ENCODE results near the gene FCGR3A.

The FCGR3A gene

GRCh38 chr1:161499099-161500039 lies 50.2 kb downstream of the FCGR3A start:
- DNase-seq: no peak

DNA sequence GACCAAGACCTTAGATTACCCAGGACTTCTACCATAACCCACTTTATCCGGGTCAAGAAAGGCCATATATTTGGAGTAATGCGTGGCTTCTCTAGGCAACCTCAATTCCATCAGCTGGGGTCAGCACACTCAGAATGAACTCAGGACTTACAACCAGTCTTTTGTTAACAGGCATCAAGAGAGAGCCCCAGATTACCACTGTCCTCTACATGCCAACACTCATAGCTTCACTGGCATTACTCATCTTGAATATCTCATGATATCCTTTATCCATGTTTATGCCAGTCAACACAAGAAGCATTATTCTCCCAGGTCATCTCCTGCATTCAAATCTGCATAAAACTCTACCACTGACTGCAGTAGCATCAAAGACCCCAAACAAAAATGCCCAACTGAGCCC lies 51.0 kb downstream of the FCGR3A start:
- no peak for DNase-seq

DNA sequence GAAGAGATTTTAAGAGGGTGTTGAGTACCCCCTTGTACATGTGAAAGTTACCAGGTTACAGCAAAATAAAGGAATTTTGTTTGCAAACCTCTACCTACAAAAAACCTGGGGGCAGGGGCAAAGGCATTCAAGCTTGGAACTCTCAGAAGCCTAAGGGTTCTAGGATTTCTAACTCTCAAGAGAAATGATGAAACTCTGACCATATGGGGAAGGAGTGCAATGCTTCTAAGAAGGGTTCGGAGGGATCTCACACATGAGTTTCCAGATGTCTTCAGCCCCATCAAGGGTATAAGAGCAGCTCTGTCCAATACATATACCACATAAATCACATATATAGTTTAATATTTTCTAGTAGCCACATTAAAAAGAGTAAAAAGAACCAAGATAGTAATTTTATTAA lies 51.7 kb downstream of the FCGR3A start:
- DNase-seq: no peak

GRCh38 chr1:161495490-161495889 lies 54.1 kb downstream of the FCGR3A start:
- no peak for DNase-seq

GRCh38 chr1:161494091-161494735 lies 55.4 kb downstream of the FCGR3A start:
- no peak for DNase-seq

DNA sequence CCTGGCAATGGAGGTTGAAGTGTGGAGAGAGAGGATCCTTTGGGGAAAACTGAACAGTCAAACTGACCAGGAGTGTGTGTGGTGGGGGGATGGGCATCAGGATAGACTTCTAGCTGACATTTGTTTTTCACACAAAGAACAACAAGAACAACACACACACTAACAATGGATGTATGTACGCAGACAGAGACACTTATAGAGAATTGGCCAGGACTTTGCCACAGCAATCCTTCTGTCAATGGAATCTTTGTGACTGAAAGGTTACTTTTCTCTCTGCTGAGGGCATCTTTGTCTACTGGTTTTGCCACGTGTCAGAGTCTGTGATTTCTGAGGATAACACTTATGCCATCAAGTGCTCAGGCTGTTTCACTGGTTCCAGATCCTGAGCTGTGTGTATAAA lies 56.8 kb downstream of the FCGR3A start:
- no peak for DNase-seq

Data from DMS79 treated with DMSO at 0.1 percent for 48 hours (cell line).